NCI-H446 treated with DMSO at 0.1 percent for 48 hours (cell line): Measurements from ENCODE around the gene MSH6.
A peak's percentile ranks its signal among the peaks of the same experiment; 100 is the strongest.

ENCODE experiments used
- DNase-seq: peaks from one replicate; lab custom pipeline; 2025; lab: John Stamatoyannopoulos, UW

Gene MSH6

DNA sequence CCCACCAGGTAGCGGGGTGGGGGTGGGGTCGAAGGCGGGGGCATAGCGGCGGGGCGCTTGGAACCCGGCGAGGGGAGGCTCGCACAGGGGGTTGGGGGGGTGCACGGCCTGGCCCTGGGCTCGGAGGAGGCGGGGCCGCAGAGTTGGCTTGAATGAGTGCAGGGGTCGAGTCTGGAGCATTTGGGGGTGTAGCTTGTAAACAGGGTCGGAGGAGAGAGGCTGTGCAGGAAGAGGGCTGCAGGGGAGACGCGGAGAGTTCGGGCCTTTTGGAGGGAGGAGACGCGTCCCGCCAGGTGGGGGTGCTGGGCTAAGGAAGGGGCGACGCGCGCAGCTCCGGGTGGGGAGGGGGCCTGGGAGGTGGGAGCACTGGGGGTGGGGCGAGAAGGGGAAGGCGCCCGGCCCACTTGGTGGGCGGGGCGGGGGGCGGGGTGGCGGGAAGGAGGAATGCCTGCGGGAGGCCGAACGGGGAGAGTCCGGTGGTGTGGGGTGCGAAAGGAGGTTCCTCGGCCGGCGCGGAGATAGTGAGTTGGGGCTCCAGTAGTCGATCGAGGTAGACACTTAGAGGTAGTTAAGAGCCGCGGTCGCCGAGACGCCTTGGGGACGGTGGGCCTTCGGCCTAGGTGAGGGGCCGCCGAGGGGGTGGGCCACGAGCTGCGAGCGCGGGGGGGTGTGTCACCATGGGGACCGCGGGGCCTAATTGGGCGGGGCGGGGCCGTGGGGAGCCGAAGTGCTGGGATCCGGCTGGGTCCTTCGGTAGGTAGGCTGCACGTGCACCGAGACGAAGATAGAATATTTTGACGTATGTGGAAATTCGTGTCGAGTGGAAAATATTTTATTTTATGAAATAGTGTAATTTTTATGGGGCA is 774 bp downstream of the MSH6 start:
- DNase-seq: peak; percentile 25

GRCh38 chr2:47784352-47784851 is 1.5 kb downstream of the MSH6 start:
- DNase-seq: no peak

GRCh38 chr2:47785986-47786385 is 3.0 kb downstream of the MSH6 start:
- DNase-seq: no peak

- no peak for DNase-seq
These were observed 13.2 kb downstream of the MSH6 start for GRCh38 chr2:47796090-47796697.

DNA sequence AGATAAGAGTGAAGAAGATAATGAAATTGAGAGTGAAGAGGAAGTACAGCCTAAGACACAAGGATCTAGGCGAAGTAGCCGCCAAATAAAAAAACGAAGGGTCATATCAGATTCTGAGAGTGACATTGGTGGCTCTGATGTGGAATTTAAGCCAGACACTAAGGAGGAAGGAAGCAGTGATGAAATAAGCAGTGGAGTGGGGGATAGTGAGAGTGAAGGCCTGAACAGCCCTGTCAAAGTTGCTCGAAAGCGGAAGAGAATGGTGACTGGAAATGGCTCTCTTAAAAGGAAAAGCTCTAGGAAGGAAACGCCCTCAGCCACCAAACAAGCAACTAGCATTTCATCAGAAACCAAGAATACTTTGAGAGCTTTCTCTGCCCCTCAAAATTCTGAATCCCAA is 15.7 kb downstream of the MSH6 start:
- no peak for DNase-seq

DNA sequence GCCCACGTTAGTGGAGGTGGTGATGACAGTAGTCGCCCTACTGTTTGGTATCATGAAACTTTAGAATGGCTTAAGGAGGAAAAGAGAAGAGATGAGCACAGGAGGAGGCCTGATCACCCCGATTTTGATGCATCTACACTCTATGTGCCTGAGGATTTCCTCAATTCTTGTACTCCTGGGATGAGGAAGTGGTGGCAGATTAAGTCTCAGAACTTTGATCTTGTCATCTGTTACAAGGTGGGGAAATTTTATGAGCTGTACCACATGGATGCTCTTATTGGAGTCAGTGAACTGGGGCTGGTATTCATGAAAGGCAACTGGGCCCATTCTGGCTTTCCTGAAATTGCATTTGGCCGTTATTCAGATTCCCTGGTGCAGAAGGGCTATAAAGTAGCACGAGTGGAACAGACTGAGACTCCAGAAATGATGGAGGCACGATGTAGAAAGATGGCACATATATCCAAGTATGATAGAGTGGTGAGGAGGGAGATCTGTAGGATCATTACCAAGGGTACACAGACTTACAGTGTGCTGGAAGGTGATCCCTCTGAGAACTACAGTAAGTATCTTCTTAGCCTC is 16.2 kb downstream of the MSH6 start:
- no peak for DNase-seq

- DNase-seq: no peak
These were observed 18.2 kb downstream of the MSH6 start for GRCh38 chr2:47801118-47801517.

- DNase-seq: no peak
These were observed 20.4 kb downstream of the MSH6 start for GRCh38 chr2:47803363-47803762.

DNA sequence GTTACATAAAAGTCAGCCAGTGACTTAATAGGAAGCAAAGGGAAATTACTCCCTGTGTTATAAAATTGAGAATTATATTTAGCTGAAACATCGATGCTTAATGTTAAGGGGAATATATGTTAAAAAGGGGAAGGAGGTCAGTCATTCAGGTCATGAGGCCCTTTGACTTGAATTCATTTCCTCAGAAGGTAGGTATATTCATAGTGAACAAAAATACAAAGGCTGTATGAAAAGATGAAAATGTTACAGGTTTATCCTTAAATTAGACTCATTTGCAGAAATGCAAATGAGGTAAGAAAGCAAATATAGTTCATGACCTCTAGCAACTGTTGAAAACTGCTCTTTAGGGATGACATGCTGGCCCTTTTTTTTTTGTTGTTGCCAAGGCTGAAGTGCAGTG is 20.8 kb downstream of the MSH6 start:
- DNase-seq: no peak

DNA sequence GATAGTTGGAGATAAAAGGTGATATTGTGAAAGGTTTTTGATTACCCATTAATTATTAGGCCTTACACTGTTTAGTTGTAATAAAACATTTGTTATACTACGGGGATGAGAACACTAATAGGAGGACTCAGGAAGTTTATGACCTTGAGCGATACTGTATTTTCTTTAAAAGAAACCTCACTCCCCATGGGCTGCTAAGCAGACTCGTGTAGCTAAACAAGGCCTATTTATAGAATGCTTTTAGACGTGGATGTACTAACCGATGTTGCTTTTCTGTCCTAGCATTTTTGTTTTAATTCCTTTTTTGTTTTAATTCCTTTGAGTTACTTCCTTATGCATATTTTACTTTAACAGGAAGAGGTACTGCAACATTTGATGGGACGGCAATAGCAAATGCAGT is 22.9 kb downstream of the MSH6 start:
- no peak for DNase-seq

GRCh38 chr2:47808614-47809013 is 25.7 kb downstream of the MSH6 start:
- no peak for DNase-seq

DNA sequence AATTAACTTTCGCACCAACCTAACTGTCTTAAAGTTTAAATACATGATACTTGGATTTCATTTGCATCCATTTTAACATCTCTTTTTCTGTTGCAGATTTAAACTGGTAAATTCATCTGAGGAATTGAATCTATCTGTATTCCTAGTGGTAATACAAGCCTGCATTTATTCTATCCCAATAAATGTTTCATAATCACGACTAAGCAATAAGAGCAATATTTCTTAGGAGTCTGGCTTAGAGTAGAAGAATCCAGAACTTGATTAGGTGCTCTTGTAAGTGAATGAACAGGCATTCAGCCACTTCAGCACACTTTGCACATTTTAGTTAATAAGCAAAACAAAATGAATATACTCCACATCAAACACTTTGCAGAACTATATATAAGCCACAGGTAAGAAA is 27.0 kb downstream of the MSH6 start:
- no peak for DNase-seq

DNA sequence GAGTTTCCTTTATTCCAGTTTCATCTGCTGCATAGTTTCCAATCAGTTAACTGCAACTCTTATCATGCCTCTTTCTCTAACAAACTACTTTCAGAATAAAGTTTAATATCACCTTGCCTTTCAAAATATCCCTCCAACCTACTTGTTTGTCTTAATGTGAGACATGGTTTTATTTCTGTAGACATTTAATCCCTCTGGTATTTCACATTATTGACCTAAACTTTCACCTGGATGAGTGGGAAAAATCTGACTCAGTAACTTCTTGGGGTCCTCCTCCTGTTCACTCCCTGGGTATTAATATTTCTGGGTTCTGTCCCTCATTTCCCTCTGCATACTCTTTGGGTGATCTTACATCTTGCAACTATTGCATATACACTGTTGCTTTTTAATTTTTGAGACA is 27.9 kb downstream of the MSH6 start:
- no peak for DNase-seq

DNA sequence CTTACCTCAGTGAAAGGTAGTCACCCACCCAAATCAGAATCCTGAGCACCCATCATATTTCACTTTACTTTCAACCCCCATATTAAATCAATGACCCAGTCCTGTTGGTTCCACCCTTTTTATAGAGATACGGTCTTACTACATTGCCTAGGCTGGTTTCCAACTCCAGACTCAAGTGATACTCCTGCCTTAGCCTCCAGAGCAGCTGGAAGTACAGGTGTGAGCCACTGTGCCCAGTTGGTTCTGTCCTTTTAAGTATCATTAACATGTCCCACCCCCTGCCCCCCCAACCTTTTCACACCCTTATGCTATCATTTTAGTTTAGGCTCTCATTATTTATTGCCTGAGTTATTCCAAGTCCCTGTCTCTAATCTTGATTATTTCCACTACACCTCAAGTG is 28.7 kb downstream of the MSH6 start:
- no peak for DNase-seq

GRCh38 chr2:47815764-47816163 is 32.8 kb downstream of the MSH6 start:
- DNase-seq: no peak

DNA sequence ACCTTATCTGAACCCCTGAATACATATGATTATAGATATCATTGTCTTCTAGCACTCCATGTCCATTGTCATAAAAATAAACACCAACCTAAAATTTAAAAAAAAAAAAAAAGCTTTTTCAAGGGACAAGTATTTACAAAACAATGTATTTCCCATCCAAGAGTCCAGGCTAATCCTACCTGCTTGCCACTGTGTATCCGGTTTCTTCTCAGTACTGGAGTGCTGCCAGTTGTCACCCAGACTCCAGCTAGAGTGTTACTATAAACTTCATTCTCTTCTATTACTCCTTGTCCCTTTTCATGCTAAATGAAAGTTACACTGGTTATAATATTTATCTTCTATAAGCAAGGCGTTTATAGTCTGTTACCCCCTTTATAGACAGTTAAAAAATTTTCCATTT is 35.8 kb downstream of the MSH6 start:
- no peak for DNase-seq

DNA sequence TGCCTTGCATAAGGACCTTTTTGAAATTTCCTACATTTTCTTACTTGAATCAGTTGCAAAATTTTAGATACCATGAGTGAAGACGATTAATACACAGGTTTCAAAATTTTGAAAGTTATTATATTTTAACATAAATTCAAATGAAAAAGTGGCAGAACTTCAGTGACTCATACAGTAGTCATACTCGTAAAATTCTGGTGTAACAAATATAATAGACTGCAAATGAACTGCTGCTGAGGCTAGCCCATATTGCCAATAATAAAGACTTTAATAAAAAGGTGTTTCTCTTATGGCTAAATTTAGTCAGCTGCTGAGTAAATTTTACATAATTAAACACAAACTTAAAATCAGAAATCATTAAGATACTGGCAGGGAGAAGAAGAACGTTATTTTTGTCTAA is 36.9 kb downstream of the MSH6 start:
- no peak for DNase-seq

DNA sequence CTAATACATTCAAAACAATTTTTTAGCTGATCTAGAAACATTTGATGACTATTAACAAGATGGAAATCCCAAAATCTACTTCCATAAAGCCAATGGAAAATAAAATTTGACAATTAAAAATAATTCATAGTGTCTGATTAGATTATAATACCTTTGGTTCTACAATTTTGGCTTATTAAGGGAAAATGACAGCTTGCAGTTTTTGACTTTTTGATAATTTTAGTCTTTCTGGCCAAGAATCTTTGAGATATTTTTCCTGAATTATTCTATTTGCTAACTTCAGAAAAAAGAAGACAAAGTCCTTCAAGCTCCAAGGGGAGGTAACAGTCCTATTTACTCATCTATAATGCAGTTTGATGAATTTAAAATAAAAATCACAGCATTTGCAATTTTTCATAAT is 39.6 kb downstream of the MSH6 start:
- no peak for DNase-seq

DNA sequence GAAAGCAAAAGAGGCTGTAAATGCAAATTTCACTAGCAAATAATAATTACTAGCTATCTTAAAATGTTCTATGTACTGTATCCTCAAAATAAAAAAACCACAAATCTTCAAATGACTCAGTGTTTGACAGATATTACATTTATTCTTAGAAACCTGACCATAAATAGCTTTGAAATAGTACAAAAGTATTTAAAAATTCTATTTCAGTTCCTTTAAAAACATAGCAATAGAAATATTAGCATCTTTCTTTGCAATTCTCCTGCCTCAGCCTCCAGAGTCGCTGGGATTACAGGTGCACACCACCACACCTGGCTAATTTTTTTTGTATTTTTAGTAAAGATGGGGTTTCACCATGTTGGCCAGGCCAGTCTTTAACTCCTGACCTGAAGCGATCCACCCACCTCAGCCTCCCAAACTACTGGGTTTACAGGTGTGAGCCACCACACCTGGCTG is 50.6 kb downstream of the MSH6 start:
- no peak for DNase-seq

DNA sequence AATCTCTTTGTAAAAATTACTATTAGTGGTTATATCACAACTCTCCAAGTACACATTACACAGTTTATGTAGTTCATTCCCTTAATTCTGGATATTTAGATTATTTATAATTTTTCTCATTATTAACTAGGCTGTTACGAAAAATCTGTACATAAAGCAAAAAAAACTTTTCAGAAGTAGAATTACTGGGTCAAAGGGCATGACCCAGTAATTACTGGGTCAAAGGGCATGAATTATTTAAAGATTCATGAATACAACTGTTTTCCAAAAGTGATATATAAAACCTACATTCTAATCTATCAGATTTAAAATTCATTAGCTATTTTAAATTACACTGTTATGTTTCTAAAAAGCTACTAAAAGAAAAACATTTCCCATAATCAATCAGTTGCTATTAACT is 55.3 kb downstream of the MSH6 start:
- no peak for DNase-seq

DNA sequence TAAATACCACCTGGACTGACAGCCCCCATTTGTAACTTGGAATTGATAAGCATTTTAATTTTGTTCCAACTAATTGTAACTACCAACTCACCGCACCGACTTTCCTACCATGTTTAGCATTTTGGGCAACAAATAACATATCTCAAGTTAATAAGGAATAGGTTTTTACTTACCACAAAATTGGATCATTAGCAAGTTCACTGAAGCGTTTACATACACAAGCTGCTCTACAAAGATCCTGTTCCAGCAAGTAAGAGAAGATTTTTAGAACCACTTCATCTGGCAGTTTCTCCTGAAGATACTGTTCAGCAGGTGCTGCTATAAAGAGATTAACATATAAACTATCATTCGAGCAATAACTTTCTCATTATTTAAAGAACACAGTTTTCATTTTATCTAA is 55.7 kb downstream of the MSH6 start:
- peak; percentile 25 for DNase-seq

- DNase-seq: no peak
These were observed 59.9 kb downstream of the MSH6 start for GRCh38 chr2:47842846-47843245.

DNA sequence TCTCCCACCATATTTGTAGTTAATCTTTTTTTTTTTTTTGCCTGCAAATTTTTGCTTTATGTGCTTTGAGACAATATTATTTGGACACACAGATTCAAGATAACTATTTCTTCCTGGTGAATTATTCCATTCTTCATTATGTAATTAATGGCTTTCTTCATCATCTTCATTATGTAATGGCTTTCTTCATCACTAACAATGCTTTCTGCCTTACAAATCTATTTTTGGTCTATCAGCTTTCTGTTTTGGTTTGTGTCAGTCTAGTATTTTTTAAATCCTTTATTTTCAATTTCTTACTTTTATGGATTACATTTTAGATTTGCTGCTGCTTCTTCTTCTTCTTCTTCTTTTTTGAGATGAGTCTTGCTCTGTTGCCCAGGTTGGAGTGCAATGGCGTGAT is 60.5 kb downstream of the MSH6 start:
- DNase-seq: no peak
